HEK293 (cell line): ENCODE results near the gene NOS1AP.

Source experiments
- CTCF ChIA-PET: fragments of 350-600 bp; formaldehyde crosslinking; extraction: SDS; loops from one replicate; lab custom pipeline; 2021; ENCODE audit warnings: antibody characterized with exemption; lab: Yijun Ruan, JAX
- POLR2A ChIA-PET: fragments of 300-600 bp; formaldehyde crosslinking; extraction: SDS; loops from one replicate; lab custom pipeline; 2020; ENCODE audit warnings: antibody characterized with exemption, inconsistent platforms; lab: Yijun Ruan, JAX
- H3K27ac ChIP-seq: fragments of 200-500 bp; sonication (Bioruptor generic); 2 replicates; pipeline ENCODE4 v1.5.1; 2014; ENCODE audit warnings: low read depth, low read length, control low read depth, inconsistent platforms; ENCODE audit errors: extremely low read depth
- H3K36me3 ChIP-seq, 2 experiments: fragments of 200-500 bp in 1 of 2; sonication (Bioruptor generic) in 1 of 2; 1 replicate in 1 of 2; 2 replicates in 1 of 2; pipeline ENCODE4 v1.5.1; 2014 to 2017; ENCODE audit warnings: inconsistent platforms in 2 of 2, low read length in 2 of 2; ENCODE audit not compliant: control insufficient read depth in 2 of 2, insufficient read depth in 1 of 2
- H3K4me1 ChIP-seq: fragments of 200-500 bp; sonication (Bioruptor generic); 2 replicates; pipeline ENCODE4 v1.5.1; 2014; ENCODE audit warnings: mild to moderate bottlenecking, low read length, inconsistent platforms; ENCODE audit not compliant: control insufficient read depth, insufficient read depth
- H3K4me3 ChIP-seq: 2 replicates; pipeline ENCODE4 v1.5.1; 2011; ENCODE audit warnings: low read depth, mild to moderate bottlenecking, control low read depth, low read length, moderate library complexity
- H3K9me3 ChIP-seq: fragments of 200-500 bp; sonication (Bioruptor generic); 2 replicates; pipeline ENCODE4 v1.5.1; 2014; ENCODE audit warnings: low read depth, low read length, inconsistent platforms; ENCODE audit not compliant: control insufficient read depth, insufficient read depth
- BCL11A ChIP-seq: fragments of 450-650 bp; formaldehyde crosslinking; IDR thresholded peaks from 2 replicates; pipeline ENCODE4 v1.5.1; 2016; ENCODE audit warnings: low read depth, missing biosample characterization, missing genetic modification characterization
- GLI2 ChIP-seq: fragments of 450-650 bp; formaldehyde crosslinking; IDR thresholded peaks from 2 replicates; pipeline ENCODE4; 2017; ENCODE audit warnings: missing biosample characterization, missing genetic modification characterization, low read depth, borderline replicate concordance
- KLF16 ChIP-seq: fragments of 450-650 bp; formaldehyde crosslinking; IDR thresholded peaks from 2 replicates; pipeline ENCODE4 v1.5.1; 2017; ENCODE audit warnings: missing biosample characterization, missing genetic modification characterization
- KLF9 ChIP-seq: fragments of 450-650 bp; formaldehyde crosslinking; IDR thresholded peaks from 2 replicates; pipeline ENCODE4 v1.5.1; 2016; ENCODE audit warnings: missing biosample characterization, missing genetic modification characterization, low read depth
- MYNN ChIP-seq: fragments of 450-650 bp; formaldehyde crosslinking; IDR thresholded peaks from 2 replicates; pipeline ENCODE4 v1.5.1; 2016; ENCODE audit warnings: missing biosample characterization, missing genetic modification characterization, borderline replicate concordance
- OSR2 ChIP-seq: fragments of 450-650 bp; formaldehyde crosslinking; IDR thresholded peaks from 2 replicates; pipeline ENCODE4 v1.5.1; 2016; ENCODE audit warnings: missing biosample characterization, missing genetic modification characterization
- PATZ1 ChIP-seq: fragments of 450-650 bp; formaldehyde crosslinking; IDR thresholded peaks from 2 replicates; pipeline ENCODE4 v1.5.1; 2016; ENCODE audit warnings: missing biosample characterization, missing genetic modification characterization
- PRDM1 ChIP-seq: fragments of 450-650 bp; formaldehyde crosslinking; IDR thresholded peaks from 2 replicates; pipeline ENCODE4; 2016; ENCODE audit warnings: missing biosample characterization, missing genetic modification characterization
- PRDM10 ChIP-seq: fragments of 450-650 bp; formaldehyde crosslinking; IDR thresholded peaks from 2 replicates; pipeline ENCODE4 v1.5.1; 2016; ENCODE audit warnings: missing biosample characterization, missing genetic modification characterization
- SCRT2 ChIP-seq: fragments of 450-650 bp; formaldehyde crosslinking; IDR thresholded peaks from 2 replicates; pipeline ENCODE4 v1.5.1; 2016; ENCODE audit warnings: missing biosample characterization, missing genetic modification characterization
- ZBTB11 ChIP-seq: fragments of 450-650 bp; formaldehyde crosslinking; conservative IDR thresholded peaks from 2 replicates; pipeline ENCODE4 v1.5.1; 2016; ENCODE audit warnings: low read depth, missing biosample characterization, missing genetic modification characterization
- ZBTB26 ChIP-seq: fragments of 450-650 bp; formaldehyde crosslinking; optimal IDR thresholded peaks from 2 replicates; pipeline ENCODE3; 2016; ENCODE audit warnings: missing biosample characterization, mild to moderate bottlenecking, missing genetic modification characterization
- ZBTB48 ChIP-seq: fragments of 450-650 bp; formaldehyde crosslinking; IDR thresholded peaks from 2 replicates; pipeline ENCODE4 v1.5.1; 2016; ENCODE audit warnings: missing biosample characterization, missing genetic modification characterization
- ZFHX2 ChIP-seq: fragments of 450-650 bp; formaldehyde crosslinking; conservative IDR thresholded peaks from 2 replicates; pipeline ENCODE4 v1.5.1; 2016; ENCODE audit warnings: missing biosample characterization, missing genetic modification characterization
- ZIC2 ChIP-seq: fragments of 450-650 bp; formaldehyde crosslinking; IDR thresholded peaks from 2 replicates; pipeline ENCODE4 v1.5.1; 2016; ENCODE audit warnings: missing biosample characterization, missing genetic modification characterization
- ZNF10 ChIP-seq: fragments of 450-650 bp; formaldehyde crosslinking; IDR thresholded peaks from 2 replicates; pipeline ENCODE4 v1.5.1; 2017; ENCODE audit warnings: missing biosample characterization, missing genetic modification characterization
- ZNF18 ChIP-seq: fragments of 450-650 bp; formaldehyde crosslinking; IDR thresholded peaks from 2 replicates; pipeline ENCODE4 v1.5.1; 2016; ENCODE audit warnings: missing biosample characterization, missing genetic modification characterization
- ZNF223 ChIP-seq: fragments of 450-650 bp; formaldehyde crosslinking; IDR thresholded peaks from 2 replicates; pipeline ENCODE4 v1.5.1; 2016; ENCODE audit warnings: missing biosample characterization, missing genetic modification characterization
- ZNF341 ChIP-seq: fragments of 450-650 bp; formaldehyde crosslinking; IDR thresholded peaks from 2 replicates; pipeline ENCODE4; 2016; ENCODE audit warnings: low read depth, missing biosample characterization, missing genetic modification characterization
- ZNF398 ChIP-seq: fragments of 450-650 bp; formaldehyde crosslinking; IDR thresholded peaks from 2 replicates; pipeline ENCODE4 v1.5.1; 2017; ENCODE audit warnings: missing biosample characterization, missing genetic modification characterization
- ZNF521 ChIP-seq: fragments of 450-650 bp; formaldehyde crosslinking; IDR thresholded peaks from 2 replicates; pipeline ENCODE4 v1.5.1; 2017; ENCODE audit warnings: missing biosample characterization, mild to moderate bottlenecking, missing genetic modification characterization
- ZNF600 ChIP-seq: fragments of 450-650 bp; formaldehyde crosslinking; IDR thresholded peaks from 2 replicates; pipeline ENCODE4 v1.5.1; 2016; ENCODE audit warnings: missing biosample characterization, missing genetic modification characterization

NOS1AP gene

GRCh38 chr1:162070094-162070748, 730 bp downstream of the NOS1AP start (continued):
- TF ChIP-seq ZBTB48 (tag by site-specific recombination), result peak; percentile 41; the same call in 1 of the 2 replicates
- TF ChIP-seq PATZ1, result peak; percentile 83
- TF ChIP-seq GLI2 (tag by site-specific recombination), result no peak
- TF ChIP-seq ZNF223, result no peak
- TF ChIP-seq BCL11A, result no peak
- TF ChIP-seq PRDM1, result peak; percentile 16; the same call in 1 of the 2 replicates
- no peak for TF ChIP-seq KLF9 (tag by site-specific recombination)
- peak; percentile 71 for TF ChIP-seq ZBTB26 (tag by site-specific recombination)
- TF ChIP-seq PRDM10 (tag by site-specific recombination), result peak; percentile 71
- peak; percentile 57 for TF ChIP-seq ZNF398 (tag by site-specific recombination)
- TF ChIP-seq KLF16, result 0 out of 2 replicates have a peak, but pooled peaks have one; percentile 20

- H3K27ac ChIP-seq, result peak overlapping the region; percentile 81; the same call in 1 of the 2 replicates
- CTCF ChIA-PET, result interaction anchor here (0.5 to 1.7 kb wide), 7 partner anchors 8 to 265 kb away, joined by 3 to 6 read pairs (median 4); no protein-coding TSS in a partner anchor
- H3K4me1 ChIP-seq, result peaks cover 26% of the 10 kb centered on the region
- H3K4me3 ChIP-seq, result peak overlapping the region; percentile 77
- no peaks in the 10 kb centered on the region for H3K9me3 ChIP-seq
- POLR2A ChIA-PET, result interaction anchor here (1.0 to 1.1 kb wide), 2 partner anchors 9 kb away, joined by 3 read pairs; no protein-coding TSS in a partner anchor
- H3K36me3 ChIP-seq, result peaks cover 0 to 12% of the 10 kb centered on the region in 2 experiments; a peak in 1 of 3 replicates
- TF ChIP-seq ZNF600 (tag by site-specific recombination) (peak; percentile 84), ZNF10 (tag by site-specific recombination) (0 out of 2 replicates have a peak, but pooled peaks have one; percentile 13), OSR2 (tag by site-specific recombination) (0 out of 2 replicates have a peak, but pooled peaks have one; percentile 26), ZNF341 (tag by site-specific recombination) (peak; percentile 61), PRDM1 (peak; percentile 50; the same call in 1 of the 2 replicates), ZNF18 (tag by site-specific recombination) (peak; percentile 93), ZNF521 (tag by site-specific recombination) (no peak), SCRT2 (peak; percentile 55), ZFHX2 (tag by site-specific recombination) (no peak), ZIC2 (tag by site-specific recombination) (peak; percentile 53), MYNN (0 out of 2 replicates have a peak, but pooled peaks have one; percentile 16), ZBTB11 (tag by site-specific recombination) (no peak)
These were observed 1.3 kb downstream of the NOS1AP start for GRCh38 chr1:162070825-162071224.
